HepG2 (cell line): Measurements from ENCODE around the gene GNAI2. TPM values are rescaled to one million over a fixed set of nuclear protein-coding genes. Genes with fewer than 3 reads are reported as not detected.

Source experiments
- FOXM1 ChIP-seq: sonication (generic); formaldehyde crosslinking; IDR thresholded peaks from 2 replicates; pipeline ENCODE4 v1.5.0; 2020; ENCODE audit warnings: missing genetic modification reagents
- FOXP1 ChIP-seq, 2 experiments: fragments of 450-650 bp in 1 of 2; IDR thresholded peaks; 2 replicates each; pipeline ENCODE4 v1.6.1; 2017 to 2018; ENCODE audit warnings: antibody characterized with exemption in 1 of 2
- GATAD1 ChIP-seq: IDR thresholded peaks from 2 replicates; pipeline ENCODE4 v1.6.1; 2016; ENCODE audit warnings: missing genetic modification reagents, missing compliant biosample characterization
- KIAA2018 ChIP-seq: sonication (generic); formaldehyde crosslinking; IDR thresholded peaks from 2 replicates; pipeline ENCODE4 v1.5.0; 2020; ENCODE audit warnings: mild to moderate bottlenecking, missing genetic modification reagents, borderline replicate concordance
- KLF11 ChIP-seq: IDR thresholded peaks from 2 replicates; pipeline ENCODE4 v1.6.1; 2016; ENCODE audit warnings: missing compliant biosample characterization
- RORA ChIP-seq: sonication (generic); formaldehyde crosslinking; IDR thresholded peaks from 2 replicates; pipeline ENCODE4 v1.5.0; 2020; ENCODE audit warnings: mild to moderate bottlenecking, missing genetic modification reagents, moderate library complexity
- TCF12 ChIP-seq, 2 experiments: fragments of 450-650 bp in 1 of 2; sonication (generic) in 1 of 2; formaldehyde crosslinking in 1 of 2; IDR thresholded peaks; 2 replicates each; pipeline versions ENCODE4 v1.6.1 to v1.8.0; 2017 to 2022; ENCODE audit warnings: antibody characterized with exemption in 1 of 2, mild to moderate bottlenecking in 1 of 2, missing genetic modification reagents in 1 of 2, moderate library complexity in 1 of 2
- TFDP2 ChIP-seq: sonication (generic); formaldehyde crosslinking; IDR thresholded peaks from 2 replicates; pipeline ENCODE4 v1.4.0; 2020; ENCODE audit warnings: missing genetic modification reagents
- THAP7 ChIP-seq: sonication (generic); formaldehyde crosslinking; IDR thresholded peaks from 2 replicates; pipeline ENCODE4 v1.8.1; 2023; ENCODE audit warnings: mild to moderate bottlenecking, missing genetic modification reagents
- YEATS2 ChIP-seq: sonication (generic); formaldehyde crosslinking; IDR thresholded peaks from 2 replicates; pipeline ENCODE4 v1.4.0; 2020; ENCODE audit warnings: missing genetic modification reagents, borderline replicate concordance
- ZNF143 ChIP-seq: sonication (generic); formaldehyde crosslinking; IDR thresholded peaks from 2 replicates; pipeline ENCODE4 v1.4.0; 2020; ENCODE audit warnings: missing genetic modification reagents
- ZNF451 ChIP-seq: sonication (generic); formaldehyde crosslinking; IDR thresholded peaks from 2 replicates; pipeline ENCODE4 v1.5.0; 2020; ENCODE audit warnings: mild to moderate bottlenecking, missing genetic modification reagents
- ZNF468 ChIP-seq: sonication (generic); formaldehyde crosslinking; IDR thresholded peaks from 2 replicates; pipeline ENCODE4 v1.8.0; 2022; ENCODE audit warnings: mild to moderate bottlenecking, moderate library complexity, missing genetic modification reagents
- ZNF567 ChIP-seq: sonication (generic); formaldehyde crosslinking; IDR thresholded peaks from 2 replicates; pipeline ENCODE4 v1.8.1; 2023; ENCODE audit warnings: mild to moderate bottlenecking, missing genetic modification reagents, borderline replicate concordance
- ZUFSP ChIP-seq: sonication (generic); formaldehyde crosslinking; IDR thresholded peaks from 2 replicates; pipeline ENCODE4 v1.9.0; 2021; ENCODE audit warnings: missing genetic modification reagents, mild to moderate bottlenecking, borderline replicate concordance
- polyA plus RNA-seq, 8 experiments: library from polyadenylated mRNA; depleted of rRNA in 3 of 8; stranded (reverse) in 7 of 8; unstranded in 1 of 8; fragments of >200 nt; fragmentation: Illumina TruSeq in 4 of 8; extraction: Trizol in 4 of 8; gene quantifications; 2 replicates each; pipeline versions ENCODE4 v1.2.1 to v1.2.3, GENCODE V29; 2011 to 2016; ENCODE audit warnings: low read depth in 4 of 8, missing spikeins in 1 of 8, mixed read lengths in 1 of 8; ENCODE audit not compliant: insufficient read depth in 1 of 8
- total RNA-seq, 5 experiments: library from RNA; depleted of rRNA; stranded (reverse); fragments of >200 nt; fragmentation: Illumina TruSeq; extraction: Trizol; gene quantifications; 2 replicates each; pipeline ENCODE4 v1.2.3, GENCODE V29; 2016; ENCODE audit warnings: low read depth in 1 of 5

Gene GNAI2
- total and polyA plus RNA-seq, 2 of the 13 experiments (the other 11 are each of a cell fraction or from before 2014, with no cell fraction given) = 51.1 to 66.2 TPM

- peak; percentile 43; the same call in 1 of the 2 replicates for TF ChIP-seq TFDP2 (CRISPR knock-in tag)
- no peak for TF ChIP-seq ZNF451
- no peak for TF ChIP-seq KLF11 (CRISPR knock-in tag)
- no peak for TF ChIP-seq RORA
- TF ChIP-seq YEATS2 = 0 out of 2 replicates have a peak, but pooled peaks have one; percentile 22
- TF ChIP-seq ZUFSP (CRISPR knock-in tag) = no peak
- TF ChIP-seq FOXP1 (IDR thresholded peaks at IDR 0.05) = no peak
- no peak for TF ChIP-seq FOXP1 (CRISPR knock-in tag; IDR thresholded peaks at IDR 0.05)
- TF ChIP-seq FOXM1 (CRISPR knock-in tag) = no peak
- TF ChIP-seq GATAD1 (CRISPR knock-in tag) = no peak
- TF ChIP-seq ZNF468 (CRISPR knock-in tag) = no peak
- no peak for TF ChIP-seq TCF12 (IDR thresholded peaks at IDR 0.05)
- no peak for TF ChIP-seq TCF12 (CRISPR knock-in tag; IDR thresholded peaks at IDR 0.05)
- no peak for TF ChIP-seq ZNF143 (CRISPR knock-in tag)
- no peak for TF ChIP-seq ZNF567 (CRISPR knock-in tag)
- TF ChIP-seq THAP7 = no peak
- no peak for TF ChIP-seq KIAA2018 (CRISPR knock-in tag)
These were observed 41.7 kb upstream of the GNAI2 start (continued) for GRCh38 chr3:50194128-50194902.
